Measurements from ENCODE around the gene TAT.

The TAT gene

GRCh38 chr16:71537643-71538042 lies 39.2 kb downstream of the TAT start:
- no peak for DNase-seq (ENCODE audit: low read depth)

GRCh38 chr16:71536752-71537499 lies 40.0 kb downstream of the TAT start:
- no peak for DNase-seq (ENCODE audit: low read depth)

GRCh38 chr16:71532366-71532765 lies 44.5 kb downstream of the TAT start:
- no peak for DNase-seq (ENCODE audit: low read depth)

- no peak for DNase-seq (ENCODE audit: low read depth)
These were observed 48.0 kb downstream of the TAT start for GRCh38 chr16:71528863-71529262.

- DNase-seq (ENCODE audit: low read depth): no peak
These were observed 48.6 kb downstream of the TAT start for GRCh38 chr16:71528257-71528656.

- peak; percentile 31 for DNase-seq (ENCODE audit: low read depth)
These were observed 50.7 kb downstream of the TAT start, which contains the start of gene CHST4 for GRCh38 chr16:71526111-71526631. TSS of gene CHST4 (plus strand) at chr16:71526426. CDS start at chr16:71536678, 10,252 bp downstream.

- no peak for DNase-seq (ENCODE audit: low read depth)
These were observed 52.0 kb downstream of the TAT start for GRCh38 chr16:71524566-71525553.

- no peak for DNase-seq (ENCODE audit: low read depth)
These were observed 56.3 kb downstream of the TAT start for GRCh38 chr16:71520550-71520949.
